WTC11 (cell line): ENCODE results near the gene CRB2. TPM values are rescaled to one million over a fixed set of nuclear protein-coding genes. Genes with fewer than 3 reads are reported as not detected.

Source experiments
- ATAC-seq: fragments of 200-7000 bp; cut with Tn5 transposase; 2 replicates; pipeline ENCODE4 v1.10.0; 2021; ENCODE audit warnings: mild to moderate bottlenecking, moderate library complexity
- CTCF ChIA-PET: fragments of 300-600 bp; sonication (Branson Sonifier 250); formaldehyde crosslinking; loops from one replicate; lab custom pipeline; 2021; ENCODE audit warnings: antibody characterized with exemption; lab: Charles Lee
- POLR2A ChIA-PET: fragments of 350-600 bp; sonication (Branson Sonifier 250); formaldehyde crosslinking; loops from one replicate; lab custom pipeline; 2021; ENCODE audit warnings: antibody characterized with exemption; lab: Charles Lee
- DNase-seq: peaks from one replicate; pipeline ENCODE4 v3.0.0; 2021; ENCODE audit warnings: low spot score
- H3K27ac Mint-ChIP-seq: 2 replicates; pipeline ENCODE4 v1.8.0; 2021; ENCODE audit warnings: mixed read lengths
- H3K27me3 Mint-ChIP-seq: 2 replicates; pipeline ENCODE4 v1.8.0; 2021; ENCODE audit warnings: low read depth, mild to moderate bottlenecking, moderate library complexity, mixed read lengths
- H3K36me3 Mint-ChIP-seq: 2 replicates; pipeline ENCODE4 v1.8.0; 2021; ENCODE audit warnings: mixed read lengths
- H3K4me1 Mint-ChIP-seq: 2 replicates; pipeline ENCODE4 v1.8.0; 2022; ENCODE audit warnings: mixed read lengths
- H3K4me3 Mint-ChIP-seq: 2 replicates; pipeline ENCODE4 v1.8.0; 2021; ENCODE audit warnings: mild to moderate bottlenecking, moderate library complexity, mixed read lengths
- H3K9me3 Mint-ChIP-seq: 2 replicates; pipeline ENCODE4 v1.8.0; 2021; ENCODE audit warnings: mixed read lengths
- ATF1 ChIP-seq: sonication (generic); formaldehyde crosslinking; IDR thresholded peaks from 2 replicates; pipeline ENCODE4 v1.8.1; 2023; ENCODE audit warnings: mild to moderate bottlenecking, moderate library complexity, missing genetic modification reagents
- ATF2 ChIP-seq: sonication (generic); formaldehyde crosslinking; IDR thresholded peaks from 2 replicates; pipeline ENCODE4 v1.8.1; 2022; ENCODE audit warnings: low read depth, missing genetic modification reagents, borderline replicate concordance
- CBFB ChIP-seq: sonication (generic); formaldehyde crosslinking; IDR thresholded peaks from 2 replicates; pipeline ENCODE4 v1.8.1; 2022; ENCODE audit warnings: mild to moderate bottlenecking, low read depth, missing genetic modification reagents
- FOXJ3 ChIP-seq: sonication (generic); formaldehyde crosslinking; IDR thresholded peaks from 2 replicates; pipeline ENCODE4 v1.9.0; 2021; ENCODE audit warnings: missing genetic modification reagents, mild to moderate bottlenecking, borderline replicate concordance
- FOXP1 ChIP-seq: sonication (generic); formaldehyde crosslinking; IDR thresholded peaks from 2 replicates; pipeline ENCODE4 v1.8.0; 2022; ENCODE audit warnings: missing genetic modification reagents, mild to moderate bottlenecking, moderate library complexity, borderline replicate concordance
- HMGXB4 ChIP-seq: sonication (generic); formaldehyde crosslinking; IDR thresholded peaks from 2 replicates; pipeline ENCODE4 v1.8.1; 2023; ENCODE audit warnings: mild to moderate bottlenecking, moderate library complexity, missing genetic modification reagents
- JUN ChIP-seq: sonication (generic); formaldehyde crosslinking; IDR thresholded peaks from 2 replicates; pipeline ENCODE4 v1.8.0; 2023; ENCODE audit warnings: mild to moderate bottlenecking, missing genetic modification reagents
- MAX ChIP-seq: sonication (generic); formaldehyde crosslinking; IDR thresholded peaks from 2 replicates; pipeline ENCODE4 v1.8.0; 2022; ENCODE audit warnings: mild to moderate bottlenecking, missing genetic modification reagents
- MYBL2 ChIP-seq: sonication (generic); formaldehyde crosslinking; IDR thresholded peaks from 2 replicates; pipeline ENCODE4 v1.8.1; 2023; ENCODE audit warnings: mild to moderate bottlenecking, moderate library complexity, missing genetic modification reagents
- PRDM15 ChIP-seq: sonication (generic); formaldehyde crosslinking; IDR thresholded peaks from 2 replicates; pipeline ENCODE4 v1.8.0; 2022; ENCODE audit warnings: missing genetic modification reagents
- SMAD3 ChIP-seq: sonication (generic); formaldehyde crosslinking; IDR thresholded peaks from 2 replicates; pipeline ENCODE4 v1.8.0; 2022; ENCODE audit warnings: missing genetic modification reagents, mild to moderate bottlenecking, borderline replicate concordance
- TCF7 ChIP-seq: sonication (generic); formaldehyde crosslinking; IDR thresholded peaks from 2 replicates; pipeline ENCODE4 v1.8.0; 2022; ENCODE audit warnings: mild to moderate bottlenecking, low read depth, missing genetic modification reagents, moderate library complexity
- USF1 ChIP-seq: sonication (generic); formaldehyde crosslinking; IDR thresholded peaks from 2 replicates; pipeline ENCODE4 v1.8.0; 2022; ENCODE audit warnings: mild to moderate bottlenecking, missing genetic modification reagents
- ZNF281 ChIP-seq: sonication (generic); formaldehyde crosslinking; IDR thresholded peaks from 2 replicates; pipeline ENCODE4 v1.8.0; 2023; ENCODE audit warnings: mild to moderate bottlenecking, missing genetic modification reagents
- total RNA-seq: library from RNA; stranded (reverse); gene quantifications from 3 replicates; pipeline ENCODE4 v1.2.3, GENCODE V29; 2021

The CRB2 gene
- total RNA-seq, 1 experiment from 2014 or later, result 3.5 TPM

DNA sequence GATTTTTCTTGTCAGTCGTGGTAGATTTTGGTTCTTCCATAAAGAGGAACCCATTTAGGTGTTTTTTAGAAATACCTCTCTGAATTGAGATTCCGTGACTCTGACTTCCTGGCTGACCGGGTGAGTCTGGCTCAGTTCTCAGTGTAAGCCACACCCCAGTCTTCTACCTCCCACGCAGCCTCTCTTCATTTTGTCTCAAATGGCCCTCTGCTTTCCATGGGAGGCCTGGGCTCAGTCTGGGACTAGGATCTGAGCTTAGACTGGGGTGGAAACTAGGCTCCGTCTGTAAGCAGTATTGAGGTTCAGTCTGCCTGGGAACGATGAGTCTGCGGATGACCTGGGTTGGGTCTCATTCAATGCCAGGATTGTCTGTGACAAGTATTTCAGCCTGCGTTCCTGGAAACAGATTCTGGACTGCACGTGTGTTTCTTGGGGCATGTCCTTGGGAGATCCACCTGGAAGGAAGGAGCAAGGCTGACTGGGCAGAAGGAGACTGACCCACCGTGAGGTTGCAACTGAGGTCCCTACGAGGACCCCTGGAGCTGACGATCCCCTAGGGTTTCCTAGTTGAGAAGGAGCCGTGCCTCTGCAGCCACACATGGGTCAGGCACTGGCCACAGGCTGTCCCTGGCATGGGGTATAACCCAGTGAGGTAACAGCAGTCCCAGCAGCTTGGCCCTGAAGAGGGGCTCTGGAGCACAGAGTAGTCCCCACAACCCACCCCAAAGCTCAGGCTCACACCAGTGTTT lies 12.4 kb upstream of the CRB2 start:
- Mint-ChIP-seq H3K4me1 (peaks cover 17% of the 10 kb centered on the region), H3K4me3 (no peak overlapping the region), H3K27ac (no peak overlapping the region), H3K27me3 (no peaks in the 10 kb centered on the region), H3K9me3 (no peaks in the 10 kb centered on the region), H3K36me3 (no peaks in the 10 kb centered on the region)
- ATAC-seq (no peak), DNase-seq (no peak)
- ChIA-PET CTCF (no interaction called here), POLR2A (no interaction called here)
- TF ChIP-seq TCF7 (no peak), ATF1 (CRISPR knock-in tag) (no peak), MAX (CRISPR knock-in tag) (no peak), FOXP1 (CRISPR knock-in tag) (no peak), ZNF281 (CRISPR knock-in tag) (no peak), FOXJ3 (CRISPR knock-in tag) (no peak), MYBL2 (CRISPR knock-in tag) (no peak), JUN (CRISPR knock-in tag) (no peak), ATF2 (no peak), HMGXB4 (CRISPR knock-in tag) (no peak)

- H3K4me1 Mint-ChIP-seq, result peaks cover 13% of the 10 kb centered on the region
- TF ChIP-seq ZNF281 (CRISPR knock-in tag) (no peak), PRDM15 (no peak), SMAD3 (no peak), CBFB (CRISPR knock-in tag) (no peak), USF1 (CRISPR knock-in tag) (no peak)
- H3K4me3 Mint-ChIP-seq, result no peak overlapping the region
- no peak overlapping the region for H3K27ac Mint-ChIP-seq
- ATAC-seq (no peak), DNase-seq (no peak)
- ChIA-PET CTCF (no interaction called here), POLR2A (no interaction called here)
- no peaks in the 10 kb centered on the region for H3K27me3 Mint-ChIP-seq
- no peaks in the 10 kb centered on the region for H3K9me3 Mint-ChIP-seq
- H3K36me3 Mint-ChIP-seq, result no peaks in the 10 kb centered on the region
Measured at GRCh38 chr9:123344192-123344949, 11.6 kb upstream of the CRB2 start.
